Trophoblast cell (in vitro differentiated cells and primary cell): ENCODE data around the gene OPN1SW.

Experiments used
- DNase-seq, 2 donors: peaks; one replicate each; pipeline ENCODE4 v3.0.0-alpha.2; 2016
- H2AFZ ChIP-seq: 2 replicates; pipeline ENCODE4 v1.6.1; 2013; ENCODE audit warnings: low read length, moderate library complexity, mild to moderate bottlenecking; ENCODE audit not compliant: insufficient read depth, poor library complexity
- H2AK5ac ChIP-seq: 2 replicates; pipeline ENCODE4 v1.6.1; 2013; ENCODE audit warnings: mild to moderate bottlenecking, low read length
- H2BK120ac ChIP-seq: 2 replicates; pipeline ENCODE4 v1.6.1; 2013; ENCODE audit warnings: low read length, mild to moderate bottlenecking, moderate library complexity; ENCODE audit not compliant: insufficient read depth, poor library complexity
- H2BK12ac ChIP-seq: 2 replicates; pipeline ENCODE4 v1.6.1; 2013; ENCODE audit warnings: mild to moderate bottlenecking, low read length, moderate library complexity
- H2BK5ac ChIP-seq: 2 replicates; pipeline ENCODE4 v1.6.1; 2013; ENCODE audit warnings: low read length, low read depth, moderate library complexity, mild to moderate bottlenecking; ENCODE audit not compliant: poor library complexity
- H3K14ac ChIP-seq: 2 replicates; pipeline ENCODE4 v1.6.1; 2013; ENCODE audit warnings: mild to moderate bottlenecking, low read length
- H3K18ac ChIP-seq: 2 replicates; pipeline ENCODE4 v1.6.1; 2013; ENCODE audit warnings: mild to moderate bottlenecking, low read length
- H3K23ac ChIP-seq: 2 replicates; pipeline ENCODE4 v1.6.1; 2013; ENCODE audit warnings: low read length
- H3K27ac ChIP-seq: 2 replicates; pipeline ENCODE4 v1.5.1; 2013; ENCODE audit warnings: low read depth, mild to moderate bottlenecking, inconsistent platforms, low read length, moderate library complexity
- H3K27me3 ChIP-seq: 2 replicates; pipeline ENCODE4 v1.6.1; 2013; ENCODE audit warnings: inconsistent platforms, mild to moderate bottlenecking, low read length, moderate library complexity; ENCODE audit not compliant: insufficient read depth
- H3K36me3 ChIP-seq, 2 experiments: 1 replicate in 1 of 2; 2 replicates in 1 of 2; pipeline ENCODE4 v1.6.1; 2013; ENCODE audit warnings: low read length in 2 of 2, mild to moderate bottlenecking in 2 of 2, moderate library complexity in 1 of 2; ENCODE audit not compliant: insufficient read depth in 2 of 2, control insufficient read depth in 1 of 2
- H3K4ac ChIP-seq: 2 replicates; pipeline ENCODE4 v1.6.1; 2013; ENCODE audit warnings: low read depth, mild to moderate bottlenecking, low read length, moderate library complexity
- H3K4me1 ChIP-seq, 2 experiments: 1 replicate in 1 of 2; 2 replicates in 1 of 2; pipeline ENCODE4 v1.6.1; 2013; ENCODE audit warnings: low read length in 2 of 2, mild to moderate bottlenecking in 2 of 2, moderate library complexity in 1 of 2; ENCODE audit not compliant: insufficient read depth in 2 of 2, control insufficient read depth in 1 of 2
- H3K4me2 ChIP-seq: 2 replicates; pipeline ENCODE4 v1.6.1; 2013; ENCODE audit warnings: inconsistent platforms, mild to moderate bottlenecking, low read length, moderate library complexity
- H3K4me3 ChIP-seq: 2 replicates; pipeline ENCODE4 v1.5.1; 2013; ENCODE audit warnings: mild to moderate bottlenecking, low read depth, low read length, inconsistent platforms
- H3K79me1 ChIP-seq: one replicate; pipeline ENCODE4 v1.6.1; 2013; ENCODE audit warnings: low read length
- H3K79me2 ChIP-seq: 2 replicates; pipeline ENCODE4 v1.6.1; 2013; ENCODE audit warnings: low read length, mild to moderate bottlenecking; ENCODE audit not compliant: control insufficient read depth, insufficient read depth, poor library complexity
- H3K9ac ChIP-seq: 2 replicates; pipeline ENCODE4 v1.6.1; 2013; ENCODE audit warnings: mild to moderate bottlenecking, low read length
- H3K9me3 ChIP-seq: 2 replicates; pipeline ENCODE4 v1.6.1; 2013; ENCODE audit warnings: low read depth, mild to moderate bottlenecking, control low read depth, inconsistent platforms, low read length; ENCODE audit not compliant: insufficient read depth
- H4K12ac ChIP-seq: 2 replicates; pipeline ENCODE4 v1.6.1; 2013; ENCODE audit warnings: low read depth, mild to moderate bottlenecking, low read length, moderate library complexity
- H4K8ac ChIP-seq: 2 replicates; pipeline ENCODE4 v1.6.1; 2013; ENCODE audit warnings: low read depth, mild to moderate bottlenecking, low read length, moderate library complexity
- H4K91ac ChIP-seq: one replicate; pipeline ENCODE4 v1.6.1; 2013; ENCODE audit warnings: low read depth, mild to moderate bottlenecking, low read length, moderate library complexity
- WGBS: extraction: QIAGEN DNeasy Blood & Tissue Kit; methylation state at CpG from one replicate; pipeline ENCODE4 v1.1.7; 2013; ENCODE audit warnings: missing lambda C conversion rate; ENCODE audit not compliant: insufficient read length, insufficient coverage; ENCODE audit errors: extremely low coverage; 5-methylcytosine and 5-hydroxymethylcytosine counted together

OPN1SW gene

GRCh38 chr7:128739990-128740682 lies 35.5 kb downstream of the OPN1SW start:
- peak overlapping the region; percentile 72 for H3K4me2 ChIP-seq
- peaks cover 2 to 3% of the 10 kb centered on the region in 2 experiments for H3K4me1 ChIP-seq
- no peak overlapping the region for H3K27ac ChIP-seq
- H3K9ac ChIP-seq, result peak overlapping the region; percentile 51
- no CpG with 5 or more reads among the region's 13 CpGs for WGBS
- H3K79me2 ChIP-seq, result peaks cover 21% of the 10 kb centered on the region
- H3K4me3 ChIP-seq, result peak overlapping the region; percentile 92
- H3K27me3 ChIP-seq, result no peaks in the 10 kb centered on the region
- peak overlapping the region; percentile 99 for H4K91ac ChIP-seq
- H3K36me3 ChIP-seq, result peaks cover 2 to 6% of the 10 kb centered on the region in 2 experiments
- H3K9me3 ChIP-seq, result no peaks in the 10 kb centered on the region
- no peak overlapping the region for H2BK12ac ChIP-seq
- H2BK5ac ChIP-seq, result no peak overlapping the region
- H3K18ac ChIP-seq, result no peak overlapping the region
- no peak overlapping the region for H3K23ac ChIP-seq
- no peak overlapping the region for H4K8ac ChIP-seq
- H2AFZ ChIP-seq, result no peak overlapping the region
- peak overlapping the region; percentile 99 for H3K4ac ChIP-seq
- DNase-seq, result peak in 1 of 2 donors; percentile 26
- no peak overlapping the region for H2BK120ac ChIP-seq
- H3K14ac ChIP-seq, result no peak overlapping the region
- H2AK5ac ChIP-seq, result no peak overlapping the region
- H3K79me1 ChIP-seq, result peaks cover 9% of the 10 kb centered on the region
- no peak overlapping the region for H4K12ac ChIP-seq

GRCh38 chr7:128739048-128739962 lies 36.3 kb downstream of the OPN1SW start, which contains the start of gene CALU:
Gene CALU (plus strand): TSS chr7:128739359. CDS start chr7:128748584, 9,225 bp downstream.
- H4K8ac ChIP-seq, result peak within 1 kb of the TSS; percentile 98
- peaks cover 2 to 3% of the 10 kb centered on the region in 2 experiments for H3K4me1 ChIP-seq
- peaks cover 9% of the 10 kb centered on the region for H3K79me1 ChIP-seq
- peak within 1 kb of the TSS; percentile 100 for H3K14ac ChIP-seq
- peak within 1 kb of the TSS; percentile 71 for H3K27ac ChIP-seq
- peak within 1 kb of the TSS; percentile 63 for H2BK12ac ChIP-seq
- H3K4ac ChIP-seq, result peak within 1 kb of the TSS; percentile 99
- H3K36me3 ChIP-seq, result peaks cover 0 to 4% of the 10 kb centered on the region in 2 experiments
- H3K9me3 ChIP-seq, result no peaks in the 10 kb centered on the region
- no peaks in the 10 kb centered on the region for H3K27me3 ChIP-seq
- peak within 1 kb of the TSS; percentile 96 for H2BK120ac ChIP-seq
- H3K23ac ChIP-seq, result peak within 1 kb of the TSS; percentile 8
- peak within 1 kb of the TSS; percentile 82 for H3K9ac ChIP-seq
- peaks cover 18% of the 10 kb centered on the region for H3K79me2 ChIP-seq
- WGBS, result no CpG with 5 or more reads among the region's 74 CpGs
- DNase-seq, result peak; percentile 99
- peak within 1 kb of the TSS; percentile 97 for H3K18ac ChIP-seq
- peak within 1 kb of the TSS; percentile 99 for H2AK5ac ChIP-seq
- H4K91ac ChIP-seq, result peak within 1 kb of the TSS; percentile 99
- H2AFZ ChIP-seq, result peak within 1 kb of the TSS; percentile 93
- peak within 1 kb of the TSS; percentile 90 for H2BK5ac ChIP-seq
- H4K12ac ChIP-seq, result peak within 1 kb of the TSS; percentile 94
- peak within 1 kb of the TSS; percentile 78 for H3K4me2 ChIP-seq
- H3K4me3 ChIP-seq, result peak within 1 kb of the TSS; percentile 92

- peak overlapping the region; percentile 84 for H4K8ac ChIP-seq
- peak in 1 of 2 donors; percentile 80 for DNase-seq
- H3K27ac ChIP-seq, result peak overlapping the region; percentile 71
- H2BK12ac ChIP-seq, result no peak overlapping the region
- peak overlapping the region; percentile 89 for H4K91ac ChIP-seq
- peaks cover 2 to 3% of the 10 kb centered on the region in 2 experiments for H3K4me1 ChIP-seq
- peaks cover 9% of the 10 kb centered on the region for H3K79me1 ChIP-seq
- H3K23ac ChIP-seq, result no peak overlapping the region
- H2AFZ ChIP-seq, result peak overlapping the region; percentile 38
- H3K9ac ChIP-seq, result peak overlapping the region; percentile 82
- no peaks in the 10 kb centered on the region for H3K9me3 ChIP-seq
- H3K4me2 ChIP-seq, result peak overlapping the region; percentile 78
- H2BK120ac ChIP-seq, result peak overlapping the region; percentile 16
- peak overlapping the region; percentile 63 for H3K14ac ChIP-seq
- peak overlapping the region; percentile 15 for H2BK5ac ChIP-seq
- H3K27me3 ChIP-seq, result no peaks in the 10 kb centered on the region
- peak overlapping the region; percentile 65 for H3K4me3 ChIP-seq
- H3K36me3 ChIP-seq, result peaks cover 0 to 3% of the 10 kb centered on the region in 2 experiments
- H4K12ac ChIP-seq, result peak overlapping the region; percentile 86
- H2AK5ac ChIP-seq, result no peak overlapping the region
- no CpG with 5 or more reads among the region's 8 CpGs for WGBS
- peak overlapping the region; percentile 88 for H3K4ac ChIP-seq
- H3K79me2 ChIP-seq, result peaks cover 16% of the 10 kb centered on the region
- H3K18ac ChIP-seq, result peak overlapping the region; percentile 47
Observed at GRCh38 chr7:128738570-128739047, 37.0 kb downstream of the OPN1SW start.

- no CpG with 5 or more reads among the region's 1 CpG for WGBS
- Histone ChIP-seq H3K4me1 (peaks cover 0 to 3% of the 10 kb centered on the region in 2 experiments), H4K91ac (no peak overlapping the region), H4K12ac (no peak overlapping the region), H3K23ac (no peak overlapping the region), H3K9me3 (no peaks in the 10 kb centered on the region), H2BK12ac (no peak overlapping the region), H3K36me3 (no peaks in the 10 kb centered on the region), H3K27ac (no peak overlapping the region), H2BK120ac (no peak overlapping the region), H2AK5ac (no peak overlapping the region), H3K27me3 (no peaks in the 10 kb centered on the region), H3K4me3 (no peak overlapping the region), H3K4me2 (no peak overlapping the region), H3K18ac (no peak overlapping the region), H3K14ac (no peak overlapping the region), H2AFZ (no peak overlapping the region), H3K79me2 (peaks cover 13% of the 10 kb centered on the region), H2BK5ac (no peak overlapping the region), H3K9ac (no peak overlapping the region), H3K79me1 (peaks cover 9% of the 10 kb centered on the region), H3K4ac (no peak overlapping the region), H4K8ac (no peak overlapping the region)
- peak; percentile 59 to 88 for DNase-seq
Observed at GRCh38 chr7:128737867-128738385, 37.7 kb downstream of the OPN1SW start.
